CD4-positive, alpha-beta T cell treated with Interleukin-2 at 100 ng/mL for 4 hours (primary cell): ENCODE results near the gene ZNF527.
"Not testable (repeated sequence)": the region's sequence is repeated elsewhere in the genome, so short reads cannot be mapped to it uniquely, and the experiment has no call there.

Experiments used
- DNase-seq: peaks from one replicate; pipeline ENCODE4 v3.0.0-alpha.2; 2020; ENCODE audit warnings: low spot score

Gene ZNF527

GRCh38 chr19:37370880-37371661 lies at the start of gene ZNF527:
Gene ZNF527, plus strand, starts transcription at chr19:37371099. Its CDS starts 3,100 bp downstream, at chr19:37374199.
- peak; percentile 97 for DNase-seq

- no peak for DNase-seq
Measured at GRCh38 chr19:37329686-37330085, 41.2 kb upstream of the ZNF527 start.

- DNase-seq = no peak
Measured at GRCh38 chr19:37332839-37333238, 38.1 kb upstream of the ZNF527 start.

DNA sequence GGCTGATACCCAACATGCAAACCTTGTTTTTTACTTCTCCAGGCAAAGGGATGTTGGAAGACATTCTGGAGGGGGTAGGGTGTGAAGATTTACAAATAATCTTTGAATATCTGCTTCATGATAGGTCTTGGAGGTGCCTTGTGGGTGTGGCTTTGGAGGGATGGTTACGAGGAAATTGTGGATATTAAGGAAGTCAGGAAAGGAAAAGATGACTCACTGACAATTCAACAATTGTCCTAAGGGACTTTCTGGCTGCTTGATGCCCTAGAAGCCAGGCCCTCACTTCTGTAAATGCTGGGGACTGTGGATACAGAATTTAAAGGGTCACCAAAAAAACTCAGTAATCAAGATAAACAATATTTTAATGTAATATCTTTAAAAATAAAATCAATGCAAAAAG lies 37.4 kb upstream of the ZNF527 start:
- no peak for DNase-seq

DNA sequence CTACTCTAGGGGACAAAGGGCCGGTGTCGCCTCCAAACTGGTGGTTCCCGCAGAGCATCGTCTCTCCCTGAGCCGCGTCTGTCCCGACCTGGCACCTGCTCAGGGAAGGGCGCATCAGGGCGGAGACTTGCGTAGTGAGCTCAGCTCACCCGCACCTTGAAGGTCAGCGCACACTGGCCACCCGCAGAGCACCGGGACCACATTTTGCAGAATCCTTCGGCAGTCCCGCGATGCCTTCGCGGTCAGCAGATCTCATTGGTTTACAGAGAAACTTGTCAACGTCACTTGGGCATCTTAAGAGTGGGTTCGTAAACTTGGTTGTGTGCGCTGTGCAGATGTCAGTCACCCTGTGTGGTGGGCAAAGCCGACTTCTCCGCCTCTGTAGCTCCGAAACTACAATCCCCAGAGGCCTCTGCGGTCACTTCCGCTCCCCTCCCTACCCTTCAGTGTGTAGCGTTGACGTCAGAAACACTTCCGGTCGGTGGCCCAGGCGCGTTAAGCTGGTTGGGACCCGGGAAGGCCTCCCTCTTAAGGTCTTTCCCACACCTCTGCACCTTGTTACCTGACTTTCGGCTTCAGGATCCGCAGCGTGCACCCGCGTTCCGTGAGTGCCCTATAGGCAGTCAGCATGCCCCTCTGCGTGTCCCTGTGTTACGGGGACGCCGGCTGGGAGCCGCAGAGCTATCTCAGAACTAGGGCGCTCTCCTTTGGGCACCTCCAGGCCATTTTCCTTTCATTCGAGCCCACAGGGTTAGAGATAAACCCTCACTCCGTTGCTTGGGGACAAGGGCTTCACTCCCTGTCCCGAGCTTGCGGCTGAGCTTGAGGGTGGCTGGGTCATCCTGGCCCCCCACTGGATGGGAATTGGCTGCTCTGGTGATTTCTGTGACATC lies 36.5 kb upstream of the ZNF527 start:
- peak; percentile 88 for DNase-seq

DNA sequence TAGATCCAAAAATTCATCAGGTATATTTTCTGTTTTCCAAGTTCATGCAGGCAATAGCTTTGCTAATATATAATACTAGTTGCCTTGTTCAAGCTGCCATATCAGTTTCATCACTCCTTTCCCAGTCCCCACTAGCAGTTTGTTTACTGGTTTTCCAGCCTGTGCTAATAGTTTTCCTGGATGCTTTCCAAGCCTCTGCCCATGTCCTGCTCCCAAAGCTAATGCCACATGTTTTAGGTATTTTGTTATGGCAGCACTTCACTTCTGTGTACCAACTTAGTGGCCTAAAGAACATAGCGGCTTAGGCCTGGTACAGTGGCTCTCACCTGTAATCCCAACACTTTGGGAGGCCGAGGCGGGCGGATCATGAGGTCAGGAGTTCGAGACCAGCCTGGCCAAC lies 28.1 kb upstream of the ZNF527 start:
- DNase-seq = no peak

GRCh38 chr19:37346091-37346490 lies 24.8 kb upstream of the ZNF527 start:
- no peak for DNase-seq

DNA sequence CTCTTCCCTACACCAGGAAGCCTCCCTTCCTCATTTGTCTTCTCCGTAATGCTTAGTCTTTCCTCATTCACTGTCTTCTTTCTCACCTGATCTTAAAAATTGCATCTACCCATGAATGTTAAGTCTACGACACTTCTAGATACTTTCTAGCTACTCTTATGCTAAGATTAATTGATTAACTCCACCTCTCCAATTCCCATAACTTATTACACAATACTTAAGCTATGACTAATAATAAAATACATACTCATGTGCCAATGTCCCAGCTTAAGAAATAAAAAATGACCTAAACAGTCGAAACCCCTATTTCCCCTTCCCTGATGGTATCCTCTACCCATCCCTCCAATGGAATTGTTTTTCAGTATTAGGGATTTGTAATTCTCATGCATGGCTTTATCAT lies 22.8 kb upstream of the ZNF527 start:
- DNase-seq = no peak

GRCh38 chr19:37353968-37354367 lies 16.9 kb upstream of the ZNF527 start:
- DNase-seq = no peak

DNA sequence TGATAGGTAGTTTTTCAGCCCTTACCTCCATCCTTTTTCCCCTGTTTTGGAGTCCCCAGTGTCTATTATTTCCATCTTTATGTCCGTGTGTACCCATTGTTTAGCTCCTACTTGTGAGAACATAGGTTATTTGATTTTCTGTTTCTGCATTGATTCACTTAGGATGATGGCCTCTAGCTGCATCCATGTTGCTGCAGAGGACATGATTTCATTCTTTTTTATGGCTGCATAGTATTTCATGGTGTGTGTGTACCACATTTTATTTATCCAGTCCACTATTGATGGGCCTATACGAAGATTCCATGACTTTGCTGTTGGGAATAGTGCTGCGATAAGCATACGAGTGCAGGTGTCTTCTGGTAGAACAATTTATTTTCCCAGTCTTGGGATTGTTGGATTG lies 15.0 kb upstream of the ZNF527 start:
- DNase-seq = no peak

DNA sequence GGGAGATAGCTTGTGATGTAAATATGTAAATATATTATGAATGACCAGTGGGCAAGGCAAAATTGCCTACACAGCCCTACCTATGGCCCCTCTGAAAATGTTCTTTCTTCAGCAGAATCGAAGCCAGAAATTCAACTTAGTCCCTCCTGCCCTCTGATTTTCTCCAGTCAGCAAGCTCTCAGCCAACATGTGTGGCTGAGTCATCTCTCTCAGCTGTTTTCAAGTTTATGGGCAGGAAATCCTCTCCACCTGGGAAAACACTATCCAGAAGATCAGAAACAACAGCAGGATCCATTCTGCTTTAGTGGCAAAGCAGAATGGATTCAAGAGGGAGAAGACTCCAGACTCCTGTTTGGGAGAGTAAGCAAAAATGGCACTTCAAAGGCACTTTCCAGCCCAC lies 8.9 kb upstream of the ZNF527 start:
- no peak for DNase-seq

GRCh38 chr19:37362733-37363132 lies 8.2 kb upstream of the ZNF527 start:
- DNase-seq = no peak

- not testable (repeated sequence) for DNase-seq
Measured at GRCh38 chr19:37370386-37370879, 466 bp upstream of the ZNF527 start.

GRCh38 chr19:37389234-37389633 lies 18.3 kb downstream of the ZNF527 start:
- no peak for DNase-seq

DNA sequence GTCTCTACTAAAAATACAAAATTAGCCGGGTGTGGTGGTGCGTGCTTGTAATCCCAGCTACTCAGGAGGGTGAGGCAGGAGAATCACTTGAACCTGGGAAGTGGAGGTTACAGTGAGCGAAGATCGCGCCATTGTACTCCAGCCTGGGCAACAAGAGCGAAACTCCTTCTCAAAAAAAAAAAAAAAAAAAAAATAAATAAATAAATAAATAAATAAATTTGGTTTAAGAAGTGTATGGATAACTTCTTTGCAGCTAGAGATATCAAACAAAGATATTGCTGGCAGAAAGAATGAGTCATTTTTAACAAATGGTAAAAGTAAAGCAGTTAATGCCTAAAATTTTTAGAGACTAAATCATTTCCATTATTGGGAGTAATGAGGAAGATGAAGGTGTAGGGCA lies 20.5 kb downstream of the ZNF527 start:
- DNase-seq = not testable (repeated sequence)

DNA sequence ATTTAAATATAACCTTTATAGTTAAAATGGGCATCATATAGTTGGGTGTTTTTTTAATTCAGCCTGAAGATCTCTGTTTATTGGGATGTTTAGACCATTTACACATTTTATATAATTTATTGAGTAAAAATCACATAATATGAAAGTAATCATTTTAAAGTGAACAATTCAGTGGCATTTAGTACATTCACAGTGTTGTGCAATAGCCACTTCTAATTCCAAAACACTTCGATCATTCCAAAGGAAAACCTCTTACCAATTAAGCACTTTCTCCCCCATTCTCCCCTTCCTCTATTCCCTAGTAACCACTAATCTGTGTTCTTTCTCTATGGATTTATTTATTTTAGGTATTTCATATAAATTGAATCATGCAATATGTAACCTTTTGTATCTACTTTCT lies 30.2 kb downstream of the ZNF527 start:
- DNase-seq = no peak

GRCh38 chr19:37403403-37403802 lies 32.5 kb downstream of the ZNF527 start:
- no peak for DNase-seq

DNA sequence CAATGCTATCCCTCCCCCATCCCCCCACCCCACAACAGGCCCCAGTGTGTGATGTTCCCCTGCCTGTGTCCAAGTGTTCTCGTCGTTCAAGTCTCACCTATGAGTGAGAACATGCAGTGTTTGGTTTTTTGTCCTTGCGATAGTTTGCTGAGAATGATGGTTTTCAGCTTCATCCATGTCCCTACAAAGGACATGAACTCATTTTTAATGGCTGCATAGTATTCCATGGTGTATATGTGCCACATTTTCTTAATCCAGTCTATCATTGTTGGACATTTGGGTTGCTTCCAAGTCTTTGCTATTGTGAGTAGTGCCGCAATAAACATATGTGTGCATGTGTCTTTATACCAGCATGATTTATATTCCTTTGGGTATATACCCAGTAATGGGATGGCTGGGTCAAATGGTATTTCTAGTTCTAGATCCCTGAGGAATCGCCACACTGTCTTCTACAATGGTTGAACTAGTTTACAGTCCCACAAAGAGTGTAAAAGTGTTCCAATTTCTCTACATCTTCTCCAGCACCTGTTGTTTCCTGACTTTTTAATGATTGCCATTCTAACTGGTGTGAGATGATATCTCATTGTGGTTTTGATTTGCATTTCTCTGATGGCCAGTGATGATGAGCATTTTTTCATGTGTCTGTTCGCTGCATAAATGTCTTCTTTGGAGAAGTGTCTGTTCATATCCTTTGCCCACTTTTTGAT lies 35.4 kb downstream of the ZNF527 start:
- not testable (repeated sequence) for DNase-seq

DNA sequence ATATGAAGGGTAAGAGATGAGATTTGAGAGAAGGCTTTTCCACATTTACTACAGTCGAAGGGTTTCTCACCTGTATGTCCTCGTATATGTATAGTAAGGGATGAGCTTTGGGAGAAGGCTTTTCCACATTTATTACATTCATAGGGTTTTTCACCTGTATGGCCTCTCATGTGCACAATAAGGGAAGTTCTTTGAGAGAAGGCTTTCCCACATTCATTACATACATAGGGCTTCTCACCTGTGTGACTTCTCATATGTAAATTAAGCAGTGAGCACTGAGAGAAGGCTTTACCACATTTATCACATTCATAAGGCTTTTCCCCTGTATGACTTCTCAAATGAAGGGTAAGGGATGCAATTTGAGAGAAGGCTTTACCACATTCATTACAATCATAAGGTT lies 41.8 kb downstream of the ZNF527 start:
- DNase-seq = no peak

GRCh38 chr19:37413313-37414084 lies 42.6 kb downstream of the ZNF527 start:
- no peak for DNase-seq
